ENCODE results near the gene CEBPG. TPM values are rescaled to one million over a fixed set of nuclear protein-coding genes. Genes with fewer than 3 reads are reported as not detected.

Gene CEBPG
- total RNA-seq (2022; extraction: Qiagen RNA extraction), result 37.8 to 41.6 TPM (median 40.1 TPM) in 5 replicates

DNA sequence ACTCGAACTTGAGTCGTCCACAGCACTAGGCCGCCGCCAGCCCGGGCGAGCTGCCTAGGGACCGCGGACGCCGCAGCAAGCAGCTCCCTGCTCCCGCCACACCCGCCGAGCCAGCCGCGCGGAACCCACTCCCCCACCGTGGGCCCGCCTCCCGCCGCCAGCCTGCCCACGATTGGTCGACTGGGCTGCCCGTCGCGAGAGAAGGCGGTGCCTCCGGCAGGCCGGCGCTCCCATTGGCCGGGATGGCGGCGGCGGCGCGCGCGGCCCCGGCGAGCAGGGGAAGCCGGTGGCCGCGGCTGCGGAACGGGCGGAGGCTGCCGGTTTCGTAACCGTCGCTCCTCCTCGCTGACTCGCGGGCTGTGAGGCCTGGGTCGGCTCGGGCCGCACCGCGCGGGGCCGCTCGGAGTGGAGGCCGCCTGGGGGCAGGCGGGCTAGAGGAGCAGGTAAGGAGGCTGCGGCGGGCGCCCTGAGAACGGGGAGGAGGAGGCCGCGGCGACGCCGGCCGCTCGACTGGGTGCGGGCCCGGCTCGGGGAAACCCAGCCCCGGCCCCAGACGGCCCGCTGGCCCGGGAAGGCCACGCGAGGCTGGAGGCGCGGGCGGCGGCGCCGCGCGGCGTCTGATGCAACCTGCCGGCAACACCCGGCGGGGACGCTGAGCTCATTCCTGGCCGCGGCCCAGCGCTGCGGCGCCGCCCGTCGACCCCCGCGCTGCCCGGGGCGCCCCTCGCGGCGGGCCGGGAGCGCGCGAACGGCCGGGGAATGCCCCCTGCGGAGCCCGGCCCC is at the start of gene CEBPG:
Gene CEBPG, plus strand, starts transcription at position 257 of the 783 bp plus-strand sequence. CDS start 5,531 bp downstream, outside the sequence.

Other genes with a start within 250 kb of the CEBPG start
- 0.20 to 0.28 TPM (median 0.21 TPM) in 3 of 5 replicates, not detected in the others for gene WDR88, start 241.6 kb upstream of the CEBPG start, total RNA-seq (2022; extraction: Qiagen RNA extraction)
- gene LRP3, start 179.4 kb upstream of the CEBPG start, total RNA-seq (2022; extraction: Qiagen RNA extraction), result 31.4 to 56.6 TPM (median 52.8 TPM) in 5 replicates
- gene SLC7A10, start 147.9 kb upstream of the CEBPG start, total RNA-seq (2022; extraction: Qiagen RNA extraction), result 0.09 to 0.15 TPM (median 0.12 TPM) in 5 replicates
- gene CEBPA, start 71.2 kb upstream of the CEBPG start, total RNA-seq (2022; extraction: Qiagen RNA extraction), result 5.4 to 9.4 TPM (median 9.1 TPM) in 5 replicates
- 114 to 128 TPM (median 123 TPM) in 5 replicates for gene PEPD, start 148.1 kb downstream of the CEBPG start, total RNA-seq (2022; extraction: Qiagen RNA extraction)
- gene CHST8, start 248.2 kb downstream of the CEBPG start, total RNA-seq (2022; extraction: Qiagen RNA extraction), result 0.05 to 0.37 TPM (median 0.14 TPM) in 5 replicates

Data from A549 treated with AZD2906 at 1 μM for 4 hours (cell line).